Activated CD4-positive, CD25-positive, alpha-beta regulatory T cell treated with anti-CD3 and anti-CD28 coated beads, Interleukin-2, amount 50 U/mL, for 16 hours (primary cell): ENCODE results near the gene RASA2.
"Not testable (repeated sequence)": the region's sequence is repeated elsewhere in the genome, so short reads cannot be mapped to it uniquely, and the experiment has no call there.

Source experiments
- DNase-seq: peaks from one replicate; pipeline ENCODE4 v3.0.0-alpha.2; 2020; ENCODE audit warnings: low read depth, low spot score

Gene RASA2

GRCh38 chr3:141498598-141499223 is 11.9 kb downstream of the RASA2 start:
- peak; percentile 86 for DNase-seq

- no peak for DNase-seq
These were observed 12.5 kb downstream of the RASA2 start for GRCh38 chr3:141499284-141499683.

- DNase-seq, result no peak
These were observed 13.1 kb downstream of the RASA2 start for GRCh38 chr3:141499965-141500364.

- DNase-seq, result no peak
These were observed 13.6 kb downstream of the RASA2 start for GRCh38 chr3:141500397-141500796.

- no peak for DNase-seq
These were observed 18.3 kb downstream of the RASA2 start for GRCh38 chr3:141505166-141505565.

GRCh38 chr3:141506071-141506470 is 19.2 kb downstream of the RASA2 start:
- DNase-seq, result no peak

- no peak for DNase-seq
These were observed 20.7 kb downstream of the RASA2 start for GRCh38 chr3:141507392-141508066.

- no peak for DNase-seq
These were observed 21.2 kb downstream of the RASA2 start for GRCh38 chr3:141508067-141508436.

GRCh38 chr3:141511361-141511760 is 24.5 kb downstream of the RASA2 start:
- DNase-seq, result no peak

GRCh38 chr3:141514382-141514781 is 27.6 kb downstream of the RASA2 start:
- no peak for DNase-seq

- DNase-seq, result no peak
These were observed 32.8 kb downstream of the RASA2 start for GRCh38 chr3:141519587-141519986.

- DNase-seq, result no peak
These were observed 35.0 kb downstream of the RASA2 start for GRCh38 chr3:141521781-141522180.

- no peak for DNase-seq
These were observed 37.0 kb downstream of the RASA2 start for GRCh38 chr3:141523615-141524375.

- no peak for DNase-seq
These were observed 38.2 kb downstream of the RASA2 start for GRCh38 chr3:141524988-141525387.

GRCh38 chr3:141525814-141526213 is 39.0 kb downstream of the RASA2 start:
- DNase-seq, result no peak

- no peak for DNase-seq
These were observed 39.9 kb downstream of the RASA2 start for GRCh38 chr3:141526709-141527108.

GRCh38 chr3:141528800-141529199 is 42.0 kb downstream of the RASA2 start:
- DNase-seq, result no peak

- no peak for DNase-seq
These were observed 42.4 kb downstream of the RASA2 start for GRCh38 chr3:141529256-141529655.

- DNase-seq, result no peak
These were observed 43.0 kb downstream of the RASA2 start for GRCh38 chr3:141529717-141530414.

GRCh38 chr3:141530415-141530768 is 43.6 kb downstream of the RASA2 start:
- DNase-seq, result no peak

- DNase-seq, result no peak
These were observed 45.8 kb downstream of the RASA2 start for GRCh38 chr3:141532609-141533008.

GRCh38 chr3:141536017-141536416 is 49.2 kb downstream of the RASA2 start:
- not testable (repeated sequence) for DNase-seq
